Measurements from ENCODE around the gene ME3.

Gene ME3

GRCh38 chr11:86625981-86626380 lies 46.4 kb downstream of the ME3 start:
- no peak for DNase-seq (ENCODE audit: extremely low read depth, insufficient read length)
- Histone ChIP-seq H3K36me3 (ENCODE audit: control insufficient read depth, insufficient read depth, low read length) (no peaks in the 10 kb centered on the region), H3K27me3 (replicated peaks; ENCODE audit: control insufficient read depth, insufficient read depth, low read length) (no peaks in the 10 kb centered on the region), H3K4me3 (replicated peaks; ENCODE audit: low read depth, low read length) (no peak overlapping the region)
- no peak for TF ChIP-seq CTCF (IDR thresholded peaks at IDR 0.05; ENCODE audit: insufficient read depth, low read length, poor library complexity, severe bottlenecking)

- no peak for TF ChIP-seq CTCF (IDR thresholded peaks at IDR 0.05; ENCODE audit: insufficient read depth, low read length, poor library complexity, severe bottlenecking)
- Histone ChIP-seq H3K36me3 (ENCODE audit: control insufficient read depth, insufficient read depth, low read length) (no peaks in the 10 kb centered on the region), H3K27me3 (replicated peaks; ENCODE audit: control insufficient read depth, insufficient read depth, low read length) (no peaks in the 10 kb centered on the region), H3K4me3 (replicated peaks; ENCODE audit: low read depth, low read length) (no peak overlapping the region)
- DNase-seq (ENCODE audit: extremely low read depth, insufficient read length): no peak
Measured at GRCh38 chr11:86625544-86625943, 46.9 kb downstream of the ME3 start.

GRCh38 chr11:86624366-86624765 lies 48.0 kb downstream of the ME3 start:
- H3K4me3 ChIP-seq (replicated peaks; ENCODE audit: low read depth, low read length): no peak overlapping the region
- no peak for DNase-seq (ENCODE audit: extremely low read depth, insufficient read length)
- no peaks in the 10 kb centered on the region for H3K36me3 ChIP-seq (ENCODE audit: control insufficient read depth, insufficient read depth, low read length)
- H3K27me3 ChIP-seq (replicated peaks; ENCODE audit: control insufficient read depth, insufficient read depth, low read length): no peaks in the 10 kb centered on the region
- no peak for TF ChIP-seq CTCF (IDR thresholded peaks at IDR 0.05; ENCODE audit: insufficient read depth, low read length, poor library complexity, severe bottlenecking)

GRCh38 chr11:86623736-86624135 lies 48.7 kb downstream of the ME3 start:
- Histone ChIP-seq H3K36me3 (ENCODE audit: control insufficient read depth, insufficient read depth, low read length) (no peaks in the 10 kb centered on the region), H3K27me3 (replicated peaks; ENCODE audit: control insufficient read depth, insufficient read depth, low read length) (no peaks in the 10 kb centered on the region), H3K4me3 (replicated peaks; ENCODE audit: low read depth, low read length) (no peak overlapping the region)
- TF ChIP-seq CTCF (IDR thresholded peaks at IDR 0.05; ENCODE audit: insufficient read depth, low read length, poor library complexity, severe bottlenecking): no peak
- no peak for DNase-seq (ENCODE audit: extremely low read depth, insufficient read length)

GRCh38 chr11:86623041-86623621 lies 49.3 kb downstream of the ME3 start:
- no peak for TF ChIP-seq CTCF (IDR thresholded peaks at IDR 0.05; ENCODE audit: insufficient read depth, low read length, poor library complexity, severe bottlenecking)
- Histone ChIP-seq H3K36me3 (ENCODE audit: control insufficient read depth, insufficient read depth, low read length) (no peaks in the 10 kb centered on the region), H3K27me3 (replicated peaks; ENCODE audit: control insufficient read depth, insufficient read depth, low read length) (no peaks in the 10 kb centered on the region), H3K4me3 (replicated peaks; ENCODE audit: low read depth, low read length) (no peak overlapping the region)
- DNase-seq (ENCODE audit: extremely low read depth, insufficient read length): no peak

GRCh38 chr11:86621854-86622253 lies 50.6 kb downstream of the ME3 start:
- no peaks in the 10 kb centered on the region for H3K36me3 ChIP-seq (ENCODE audit: control insufficient read depth, insufficient read depth, low read length)
- no peak for DNase-seq (ENCODE audit: extremely low read depth, insufficient read length)
- no peak for TF ChIP-seq CTCF (IDR thresholded peaks at IDR 0.05; ENCODE audit: insufficient read depth, low read length, poor library complexity, severe bottlenecking)

More at GRCh38 chr11:86621854-86622253, 50.6 kb downstream of the ME3 start:
- H3K27me3 ChIP-seq (replicated peaks; ENCODE audit: control insufficient read depth, insufficient read depth, low read length): no peaks in the 10 kb centered on the region
- H3K4me3 ChIP-seq (replicated peaks; ENCODE audit: low read depth, low read length): no peak overlapping the region

All from GM06990 (cell line).